NT2/D1 (cell line): ENCODE results near the gene RAB11A.

Source experiments
- SUZ12 ChIP-seq: IDR thresholded peaks from 2 replicates; pipeline ENCODE4 v1.6.1; 2011; ENCODE audit not compliant: insufficient read length, insufficient read depth; ENCODE audit errors: extremely low read depth
- ZNF274 ChIP-seq: IDR thresholded peaks from 2 replicates; pipeline ENCODE4 v1.6.1; 2011; ENCODE audit warnings: mild to moderate bottlenecking, low read depth, low read length

GRCh38 chr15:65834603-65835282 is 34.5 kb upstream of the RAB11A start:
- TF ChIP-seq SUZ12 (no peak), ZNF274 (no peak)
